ENCODE measurements around the gene MMAB.

The MMAB gene

GRCh38 chr12:109586385-109587296 is 13.3 kb upstream of the MMAB start:
- no peak for DNase-seq (ENCODE audit: low read depth, low spot score)

GRCh38 chr12:109583733-109584132 is 10.4 kb upstream of the MMAB start:
- no peak for DNase-seq (ENCODE audit: low read depth, low spot score)

- no peak for DNase-seq (ENCODE audit: low read depth, low spot score)
These were observed 9.3 kb upstream of the MMAB start for GRCh38 chr12:109582636-109583035.

- no peak for DNase-seq (ENCODE audit: low read depth, low spot score)
These were observed 8.6 kb upstream of the MMAB start for GRCh38 chr12:109581856-109582255.

- no peak for DNase-seq (ENCODE audit: low read depth, low spot score)
These were observed 8.0 kb upstream of the MMAB start for GRCh38 chr12:109581334-109581691.

GRCh38 chr12:109580684-109581333 is 7.5 kb upstream of the MMAB start:
- DNase-seq (ENCODE audit: low read depth, low spot score): no peak

- DNase-seq (ENCODE audit: low read depth, low spot score): no peak
These were observed 7.0 kb upstream of the MMAB start for GRCh38 chr12:109580272-109580671.

- no peak for DNase-seq (ENCODE audit: low read depth, low spot score)
These were observed 6.3 kb upstream of the MMAB start for GRCh38 chr12:109579639-109580038.

- no peak for DNase-seq (ENCODE audit: low read depth, low spot score)
These were observed 5.1 kb upstream of the MMAB start for GRCh38 chr12:109578330-109578927.

GRCh38 chr12:109577311-109577710 is 4.0 kb upstream of the MMAB start:
- DNase-seq (ENCODE audit: low read depth, low spot score): no peak

GRCh38 chr12:109575683-109576082 is 2.4 kb upstream of the MMAB start:
- no peak for DNase-seq (ENCODE audit: low read depth, low spot score)

GRCh38 chr12:109573914-109574244 is 575 bp upstream of the MMAB start:
- DNase-seq (ENCODE audit: low read depth, low spot score): no peak

GRCh38 chr12:109572506-109572845 is 828 bp downstream of the MMAB start:
- no peak for DNase-seq (ENCODE audit: low read depth, low spot score)

GRCh38 chr12:109571773-109572505 is 1.4 kb downstream of the MMAB start:
- DNase-seq (ENCODE audit: low read depth, low spot score): no peak

GRCh38 chr12:109568486-109568885 is 4.8 kb downstream of the MMAB start:
- no peak for DNase-seq (ENCODE audit: low read depth, low spot score)

- DNase-seq (ENCODE audit: low read depth, low spot score): no peak
These were observed 5.3 kb downstream of the MMAB start for GRCh38 chr12:109567967-109568366.

GRCh38 chr12:109567296-109567695 is 6.0 kb downstream of the MMAB start:
- DNase-seq (ENCODE audit: low read depth, low spot score): no peak

- DNase-seq (ENCODE audit: low read depth, low spot score): no peak
These were observed 6.9 kb downstream of the MMAB start for GRCh38 chr12:109566424-109566823.

- no peak for DNase-seq (ENCODE audit: low read depth, low spot score)
These were observed 9.7 kb downstream of the MMAB start for GRCh38 chr12:109563291-109564284.

GRCh38 chr12:109562871-109563270 is 10.4 kb downstream of the MMAB start:
- no peak for DNase-seq (ENCODE audit: low read depth, low spot score)

GRCh38 chr12:109561711-109562030 is 11.6 kb downstream of the MMAB start:
- DNase-seq (ENCODE audit: low read depth, low spot score): no peak

Data from brain pericyte (primary cell).